Measurements from ENCODE around the gene SYDE2.

GRCh38 chr1:85240643-85241042 lies 39.8 kb upstream of the SYDE2 start:
- TF ChIP-seq CTCF (conservative IDR thresholded peaks at IDR 0.05; ENCODE audit: low read depth, low read length) (no peak; the same call in 1 of the 2 replicates), EZH2 (IDR thresholded peaks at IDR 0.05; ENCODE audit: borderline replicate concordance, low read depth, low read length, poor library complexity, severe bottlenecking) (no peak)

All from A673 (cell line).